Upper lobe of left lung (tissue), 6 donors: ENCODE data around the gene VEGFC. TPM values are rescaled to one million over a fixed set of nuclear protein-coding genes. Genes with fewer than 3 reads are reported as not detected.

Experiments used
- ATAC-seq, 2 donors: fragments of 200-7000 bp; cut with Tn5 transposase; one replicate each; pipeline ENCODE4 v1.9.1; 2022; ENCODE audit warnings: mild to moderate bottlenecking in 2 of 2, moderate library complexity in 2 of 2; ENCODE audit not compliant: low FRiP score in 2 of 2
- DNase-seq, 2 donors: peaks; one replicate each; pipeline ENCODE4 v3.0.0-alpha.2; 2019 to 2020
- H3K27ac ChIP-seq, 4 donors: fragments of 200-600 bp; sonication (generic); one replicate each; pipeline ENCODE4 v1.5.1; 2016 to 2019
- H3K27me3 ChIP-seq, 4 donors: fragments of 200-600 bp; sonication (generic); one replicate each; pipeline ENCODE4 v1.5.1; 2017 to 2019
- H3K36me3 ChIP-seq, 4 donors: fragments of 200-600 bp; sonication (generic); one replicate each; pipeline ENCODE4 v1.5.1; 2016 to 2019
- H3K4me1 ChIP-seq, 4 donors: fragments of 200-600 bp; sonication (generic); one replicate each; pipeline ENCODE4 v1.5.1; 2018 to 2019
- H3K4me3 ChIP-seq, 4 donors: fragments of 200-600 bp; sonication (generic); one replicate each; pipeline ENCODE4 v1.5.1; 2017 to 2019; ENCODE audit warnings: mild to moderate bottlenecking in 2 of 4, moderate library complexity in 1 of 4
- H3K9me3 ChIP-seq, 4 donors: fragments of 200-600 bp; sonication (generic); one replicate each; pipeline ENCODE4 v1.5.1; 2018 to 2019
- EP300 ChIP-seq, 4 donors: sonication (generic); formaldehyde crosslinking; IDR thresholded peaks; one replicate each; pipeline ENCODE4 v1.5.1; 2017; ENCODE audit warnings: antibody characterized with exemption in 4 of 4, control low read depth in 2 of 4
- POLR2A ChIP-seq, 4 donors: fragments of 450-650 bp; IDR thresholded peaks; one replicate each; pipeline ENCODE4 v1.5.1; 2016 to 2017; ENCODE audit warnings: antibody characterized with exemption in 4 of 4, mild to moderate bottlenecking in 2 of 4
- POLR2AphosphoS5 ChIP-seq, 2 donors: sonication (generic); formaldehyde crosslinking; IDR thresholded peaks; one replicate each; pipeline ENCODE4 v1.5.1; 2017; ENCODE audit warnings: antibody characterized with exemption in 2 of 2
- WGBS, 2 donors: methylation state at CpG; one replicate each; pipeline ENCODE4 v1.1.5; 2017 to 2018; 5-methylcytosine and 5-hydroxymethylcytosine counted together
- total RNA-seq, 6 donors: library from RNA; depleted of rRNA in 4 of 6; stranded (reverse); fragments of >200 nt in 4 of 6; gene quantifications; one replicate each; pipeline versions ENCODE4 v1.1.0 to v1.2.1, GENCODE V29; 2016 to 2021
- TF ChIP-seq, protein P1 (sequence below), 6 experiments: fragments of 450-650 bp in 4 of 6; fragments of 200-600 bp in 2 of 6; sonication (generic) in 2 of 6; IDR thresholded peaks; one replicate each; pipeline ENCODE4 v1.5.1; 2016 to 2019; ENCODE audit warnings: antibody characterized with exemption in 6 of 6
- donor health status: DM: no; HTN: no; CAD: no; lungs with moderate emphysema.
- donor health status: DM: no; HTN: yes; CAD: no; lungs with severe emphysema.

Gene VEGFC
- total RNA-seq, 6 donors from 2014 or later, result 5.1 to 13.7 (median 7.5) TPM

DNA sequence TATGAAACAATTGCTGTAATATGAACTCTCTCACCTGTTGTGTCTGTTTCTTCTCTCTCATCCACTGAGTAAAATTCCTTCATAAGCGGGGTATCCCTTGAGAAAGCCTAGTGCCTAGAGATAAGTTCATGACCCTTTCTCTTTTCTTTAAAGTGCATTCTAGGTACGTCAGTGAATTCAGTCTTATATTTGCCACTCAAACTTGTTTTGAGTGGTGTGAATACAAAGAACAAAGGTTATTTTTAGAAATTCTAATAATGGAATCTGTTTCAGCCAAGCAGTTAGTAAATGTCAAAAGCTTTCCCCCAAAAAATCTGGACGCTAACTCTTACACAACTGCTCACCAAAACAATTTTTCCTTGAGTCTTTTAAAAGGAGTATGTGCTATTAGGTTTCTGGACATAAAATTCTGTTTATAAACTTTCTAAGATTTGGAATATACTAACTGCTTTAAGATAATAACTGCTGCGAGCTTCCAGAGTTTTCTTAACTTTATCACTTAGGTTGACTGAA, 112.0 kb downstream of the VEGFC start:
- Histone ChIP-seq H3K27ac (peak overlapping the region in 1 of 4 donors; percentile 9), H3K27me3 (no peaks in the 10 kb centered on the region), H3K4me1 (peaks cover 0 to 4% (median 0%) of the 10 kb centered on the region in 4 donors), H3K36me3 (no peaks in the 10 kb centered on the region), H3K4me3 (no peak overlapping the region), H3K9me3 (no peaks in the 10 kb centered on the region)
- DNase-seq (no peak), ATAC-seq (no peak)
- TF ChIP-seq POLR2AphosphoS5 (IDR thresholded peaks at IDR 0.05) (no peak), POLR2A (IDR thresholded peaks at IDR 0.05) (no peak)
- TF ChIP-seq, protein P1, sequence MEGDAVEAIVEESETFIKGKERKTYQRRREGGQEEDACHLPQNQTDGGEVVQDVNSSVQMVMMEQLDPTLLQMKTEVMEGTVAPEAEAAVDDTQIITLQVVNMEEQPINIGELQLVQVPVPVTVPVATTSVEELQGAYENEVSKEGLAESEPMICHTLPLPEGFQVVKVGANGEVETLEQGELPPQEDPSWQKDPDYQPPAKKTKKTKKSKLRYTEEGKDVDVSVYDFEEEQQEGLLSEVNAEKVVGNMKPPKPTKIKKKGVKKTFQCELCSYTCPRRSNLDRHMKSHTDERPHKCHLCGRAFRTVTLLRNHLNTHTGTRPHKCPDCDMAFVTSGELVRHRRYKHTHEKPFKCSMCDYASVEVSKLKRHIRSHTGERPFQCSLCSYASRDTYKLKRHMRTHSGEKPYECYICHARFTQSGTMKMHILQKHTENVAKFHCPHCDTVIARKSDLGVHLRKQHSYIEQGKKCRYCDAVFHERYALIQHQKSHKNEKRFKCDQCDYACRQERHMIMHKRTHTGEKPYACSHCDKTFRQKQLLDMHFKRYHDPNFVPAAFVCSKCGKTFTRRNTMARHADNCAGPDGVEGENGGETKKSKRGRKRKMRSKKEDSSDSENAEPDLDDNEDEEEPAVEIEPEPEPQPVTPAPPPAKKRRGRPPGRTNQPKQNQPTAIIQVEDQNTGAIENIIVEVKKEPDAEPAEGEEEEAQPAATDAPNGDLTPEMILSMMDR (IDR thresholded peaks at IDR 0.05), result no peak
- 53 to 56% methylated on average over 4 of the region's 4 CpGs for WGBS, 2 donors

DNA sequence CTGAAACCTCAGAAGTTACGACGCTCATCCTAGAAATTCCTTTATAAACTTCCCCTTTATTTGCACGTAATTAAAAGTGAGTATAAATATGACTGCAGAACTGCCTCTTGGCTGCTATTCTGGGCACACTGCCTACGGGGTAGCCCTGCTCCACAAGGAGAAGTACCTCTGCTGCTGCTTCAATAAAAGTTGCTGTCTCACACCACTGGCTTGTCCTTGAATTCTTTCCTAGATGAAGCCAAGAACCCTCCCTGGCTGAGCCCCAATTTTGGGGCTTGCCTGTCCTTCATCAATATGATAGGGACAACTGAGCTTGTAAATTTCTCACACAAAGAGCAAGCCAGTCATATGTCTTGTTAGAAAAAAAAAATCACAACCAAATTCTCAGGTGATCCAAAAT, 115.8 kb downstream of the VEGFC start:
- Histone ChIP-seq H3K27me3 (no peaks in the 10 kb centered on the region), H3K4me3 (no peak overlapping the region), H3K9me3 (no peaks in the 10 kb centered on the region), H3K4me1 (peaks cover 0 to 4% (median 0%) of the 10 kb centered on the region in 4 donors), H3K27ac (no peak overlapping the region), H3K36me3 (no peaks in the 10 kb centered on the region)
- TF ChIP-seq POLR2A (IDR thresholded peaks at IDR 0.05), result no peak
- TF ChIP-seq, protein P1 (IDR thresholded peaks at IDR 0.05), result no peak
- TF ChIP-seq POLR2AphosphoS5 (IDR thresholded peaks at IDR 0.05), result no peak
- no peak for TF ChIP-seq EP300 (IDR thresholded peaks at IDR 0.05)
- 72 to 88% methylated on average over 4 of the region's 4 CpGs for WGBS, 2 donors
- ATAC-seq (no peak), DNase-seq (no peak)

DNA sequence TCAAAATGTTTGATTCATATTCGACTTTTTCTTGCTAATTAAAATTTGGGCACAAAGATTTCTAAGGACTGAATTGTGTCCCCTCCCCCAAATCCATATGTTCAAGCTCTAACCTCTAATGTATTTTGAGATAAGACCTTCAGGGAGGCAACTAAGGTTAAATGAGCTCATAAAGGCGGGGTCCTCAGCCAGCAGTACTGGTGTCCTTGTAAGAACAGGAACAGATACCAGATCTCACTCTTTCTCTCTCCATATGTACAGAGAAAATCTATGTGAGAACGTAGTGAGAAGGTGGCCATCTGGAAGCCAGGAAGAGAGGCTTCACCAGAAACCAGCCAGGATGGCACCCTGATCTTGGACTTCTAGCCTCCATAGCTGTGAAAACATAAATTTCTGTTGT, 116.9 kb downstream of the VEGFC start:
- Histone ChIP-seq H3K27me3 (no peaks in the 10 kb centered on the region), H3K36me3 (no peaks in the 10 kb centered on the region), H3K9me3 (no peaks in the 10 kb centered on the region), H3K4me1 (peaks cover 0 to 4% (median 0%) of the 10 kb centered on the region in 4 donors), H3K27ac (no peak overlapping the region), H3K4me3 (no peak overlapping the region)
- WGBS, 2 donors, result 76% methylated on average over 3 of the region's 3 CpGs
- TF ChIP-seq, protein P1 (IDR thresholded peaks at IDR 0.05), result no peak
- TF ChIP-seq POLR2AphosphoS5 (IDR thresholded peaks at IDR 0.05) (no peak), EP300 (IDR thresholded peaks at IDR 0.05) (no peak), POLR2A (IDR thresholded peaks at IDR 0.05) (no peak)
- ATAC-seq, result no peak
- no peak for DNase-seq

DNA sequence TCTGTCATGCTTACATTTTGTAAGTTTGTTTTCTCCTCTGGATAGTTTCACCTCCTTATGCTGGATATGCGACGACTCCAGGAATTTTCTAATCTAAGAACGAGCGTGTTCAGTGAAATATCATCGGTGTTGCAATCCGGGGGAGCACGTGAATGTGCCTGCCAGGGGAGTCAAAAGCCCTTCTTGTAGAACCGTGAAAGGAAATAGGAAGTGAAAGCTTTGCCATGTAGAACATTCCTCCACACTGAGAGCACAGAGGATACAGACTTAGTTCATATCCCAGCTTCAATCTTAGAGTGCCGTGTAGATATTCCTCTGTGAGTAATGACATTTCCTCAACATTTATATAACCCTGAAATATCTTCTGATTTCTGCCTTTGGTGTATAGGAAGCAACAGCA, 121.2 kb downstream of the VEGFC start:
- ATAC-seq, result peak in 1 of 2 donors; percentile 47
- 48 to 61% methylated on average over 9 of the region's 9 CpGs for WGBS, 2 donors
- H3K9me3 ChIP-seq, result no peaks in the 10 kb centered on the region
- H3K36me3 ChIP-seq, result no peaks in the 10 kb centered on the region
- DNase-seq, result peak in 1 of 2 donors; percentile 28
- H3K4me1 ChIP-seq, result no peaks in the 10 kb centered on the region
- no peaks in the 10 kb centered on the region for H3K27me3 ChIP-seq
- peak overlapping the region in 1 of 4 donors; percentile 50 for H3K27ac ChIP-seq
- H3K4me3 ChIP-seq, result no peak overlapping the region
- TF ChIP-seq POLR2A (IDR thresholded peaks at IDR 0.05) (no peak), POLR2AphosphoS5 (IDR thresholded peaks at IDR 0.05) (no peak), EP300 (IDR thresholded peaks at IDR 0.05) (no peak)
- TF ChIP-seq, protein P1 (IDR thresholded peaks at IDR 0.05), result no peak

DNA sequence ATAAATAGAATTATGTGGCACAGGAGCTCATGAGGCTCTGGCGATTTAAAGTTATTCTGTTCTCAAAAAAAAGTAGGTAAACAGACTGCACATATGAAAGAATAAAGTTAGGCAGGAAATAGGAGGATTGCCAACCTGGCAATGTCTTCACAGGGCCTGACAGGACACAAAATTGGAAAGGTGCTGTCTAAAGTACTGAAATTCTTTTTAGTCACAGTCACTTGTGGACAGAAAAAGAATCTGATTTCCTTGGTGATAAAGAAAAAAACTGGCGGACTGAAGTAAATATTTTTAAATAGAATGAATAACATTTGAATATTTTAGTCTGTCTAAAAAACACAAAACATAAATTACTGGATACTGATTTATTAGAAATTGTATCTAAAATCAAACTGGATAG, 124.4 kb downstream of the VEGFC start:
- no peak overlapping the region for H3K4me3 ChIP-seq
- 19 to 29% methylated on average over 2 of the region's 2 CpGs for WGBS, 2 donors
- TF ChIP-seq POLR2AphosphoS5 (IDR thresholded peaks at IDR 0.05) (no peak), POLR2A (IDR thresholded peaks at IDR 0.05) (no peak), EP300 (IDR thresholded peaks at IDR 0.05) (no peak)
- TF ChIP-seq, protein P1 (IDR thresholded peaks at IDR 0.05), result no peak
- no peaks in the 10 kb centered on the region for H3K27me3 ChIP-seq
- H3K36me3 ChIP-seq, result no peaks in the 10 kb centered on the region
- ATAC-seq, result no peak
- DNase-seq, result no peak
- no peak overlapping the region for H3K27ac ChIP-seq
- H3K4me1 ChIP-seq, result no peaks in the 10 kb centered on the region
- no peaks in the 10 kb centered on the region for H3K9me3 ChIP-seq
